ENCODE measurements around the gene ZSWIM6. TPM values are rescaled to one million over a fixed set of nuclear protein-coding genes. Genes with fewer than 3 reads are reported as not detected.

ZSWIM6 gene
- total and polyA plus RNA-seq, 2 of the 4 experiments (the other 2 are of a cell fraction): 10.8 to 14.1 TPM

DNA sequence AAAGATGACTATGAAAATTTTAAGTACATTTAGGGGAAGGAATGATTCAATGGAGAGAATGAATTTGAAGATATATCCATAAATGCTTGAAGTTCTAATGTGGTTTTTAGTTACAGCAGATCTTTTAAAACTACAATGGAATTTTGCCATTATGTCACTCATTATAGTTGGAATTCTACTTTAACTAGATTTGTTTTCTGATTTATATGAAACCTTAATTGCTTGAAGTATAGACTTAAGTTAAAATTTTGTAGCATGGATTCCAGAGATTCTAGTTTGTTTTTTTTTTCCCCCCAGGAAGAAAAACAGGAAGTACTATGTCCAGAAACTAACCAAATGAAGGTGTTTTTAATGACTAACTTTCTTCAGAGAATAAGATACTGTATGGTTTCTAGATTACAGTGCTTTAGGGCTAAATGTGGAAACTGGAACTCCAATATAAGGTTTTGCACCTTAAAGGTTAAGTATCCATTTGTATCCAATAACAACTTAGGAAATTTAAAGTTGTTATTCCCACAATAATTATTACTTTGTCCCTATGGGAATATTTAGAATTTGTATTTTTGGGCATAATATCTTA, 70.3 kb downstream of the ZSWIM6 start:
- H3K9me3 ChIP-seq (ENCODE audit: control insufficient read depth, insufficient read depth, low read length): no peaks in the 10 kb centered on the region
- no peak for DNase-seq
- H4K91ac ChIP-seq (ENCODE audit: insufficient read depth, low read depth, low read length): no peak overlapping the region
- H3K79me1 ChIP-seq (ENCODE audit: low read depth in 1 of 2, low read length in 2 of 2): peaks cover 23 to 68% of the 10 kb centered on the region in 2 experiments
- no peak overlapping the region for H3K4me3 ChIP-seq (ENCODE audit: insufficient read depth, low read depth, low read length)
- CTCF ChIA-PET: no interaction called here
- no peak overlapping the region for H3K9ac ChIP-seq (ENCODE audit: low read depth, low read length)
- intact Hi-C loops (cut with micrococcal nuclease): loop anchor here (10.0 kb wide), 2 partner anchors 128 to 238 kb away; partner anchors contain the start of gene SMIM15
- dilution Hi-C loops (cut with HindIII; ENCODE audit: low sequenced_read_pairs, unreplicated experiment): no loop called here
- no peak overlapping the region for H2AFZ ChIP-seq (replicated peaks; ENCODE audit: low read length, poor library complexity)
- no peak overlapping the region for H3K4me2 ChIP-seq (ENCODE audit: low read depth, low read length)
- ATAC-seq (ENCODE audit: low read depth): no peak
- no peak overlapping the region for H2BK15ac ChIP-seq (ENCODE audit: low read depth, low read length)
- no peak overlapping the region for H3K56ac ChIP-seq (ENCODE audit: extremely low read depth, insufficient read depth, low read length)
- H3K4ac ChIP-seq (ENCODE audit: low read depth, low read length): no peak overlapping the region
- H2AK5ac ChIP-seq (ENCODE audit: low read depth, low read length): no peak overlapping the region
- no peak overlapping the region for H4K5ac ChIP-seq (ENCODE audit: low read depth, low read length)
- H3K36me3 ChIP-seq (ENCODE audit: control insufficient read depth, insufficient read depth, low read length): no peaks in the 10 kb centered on the region
- no peak overlapping the region for H3K27ac ChIP-seq (ENCODE audit: insufficient read depth, low read length)
- H3K9me1 ChIP-seq (ENCODE audit: insufficient read depth, low read length): peaks cover 6% of the 10 kb centered on the region
- H3K4me1 ChIP-seq (ENCODE audit: control insufficient read depth, insufficient read depth, low read length): peaks cover 15% of the 10 kb centered on the region
- no peak overlapping the region for H2AK9ac ChIP-seq (replicated peaks; ENCODE audit: low read depth, low read length, poor library complexity)
- POLR2A ChIA-PET (ENCODE audit: unreplicated experiment): no interaction called here
- BruUV-seq (replicated peaks): no TSS peak
- no peak overlapping the region for H3K23ac ChIP-seq (ENCODE audit: low read depth, low read length)
- no peak for TF ChIP-seq BHLHE40 (IDR thresholded peaks at IDR 0.05; ENCODE audit: low read depth, low read length)
- no peak for TF ChIP-seq CEBPB (IDR thresholded peaks at IDR 0.05; ENCODE audit: low read depth, low read length)
- H4K20me1 ChIP-seq (ENCODE audit: insufficient read depth, low read length): peaks cover 70% of the 10 kb centered on the region
- no peak overlapping the region for H4K8ac ChIP-seq (ENCODE audit: low read depth in 2 of 2, low read length in 2 of 2)
- no peak overlapping the region for H2BK5ac ChIP-seq (ENCODE audit: low read depth, low read length, poor library complexity, severe bottlenecking)
- no peak overlapping the region for H3K18ac ChIP-seq (ENCODE audit: low read depth, low read length)
- no peak overlapping the region for H3K14ac ChIP-seq (replicated peaks; ENCODE audit: low read depth, low read length)
- H3K27me3 ChIP-seq (ENCODE audit: control insufficient read depth, insufficient read depth, low read length): no peaks in the 10 kb centered on the region
- no peak overlapping the region for H2BK20ac ChIP-seq (ENCODE audit: low read depth, low read length)
- no peak overlapping the region for H2BK120ac ChIP-seq (ENCODE audit: low read depth, low read length)
- in situ Hi-C loops (cut with MboI; ENCODE audit: low sequenced_read_pairs): no loop called here
